Mesothelial cell of epicardium (in vitro differentiated cells): ENCODE results near the gene DDX25. TPM values are rescaled to one million over a fixed set of nuclear protein-coding genes. Genes with fewer than 3 reads are reported as not detected.

Experiments
- DNase-seq, 2 experiments: peaks; one replicate each; pipeline ENCODE4 v3.0.0; 2021; ENCODE audit warnings: low spot score in 2 of 2; ENCODE audit not compliant: unreplicated experiment in 2 of 2
- H3K27ac Mint-ChIP-seq: 2 replicates; pipeline ENCODE4 v1.8.0; 2021; ENCODE audit warnings: mixed read lengths
- H3K27me3 Mint-ChIP-seq: 2 replicates; pipeline ENCODE4 v1.8.0; 2021; ENCODE audit warnings: low read depth, mixed read lengths
- H3K36me3 Mint-ChIP-seq: 2 replicates; pipeline ENCODE4 v1.8.0; 2021; ENCODE audit warnings: mixed read lengths
- H3K4me1 Mint-ChIP-seq: 2 replicates; pipeline ENCODE4 v1.8.0; 2021; ENCODE audit warnings: mixed read lengths
- H3K4me3 Mint-ChIP-seq: 2 replicates; pipeline ENCODE4 v1.8.0; 2021; ENCODE audit warnings: mild to moderate bottlenecking, moderate library complexity, mixed read lengths
- H3K9me3 Mint-ChIP-seq: 2 replicates; pipeline ENCODE4 v1.8.0; 2021; ENCODE audit warnings: mixed read lengths
- CTCF ChIP-seq: fragments of 200-600 bp; sonication (generic); IDR thresholded peaks from one replicate; pipeline ENCODE4 v1.5.0; 2021; ENCODE audit warnings: antibody characterized with exemption; ENCODE audit not compliant: unreplicated experiment
- total RNA-seq: library from RNA; stranded (reverse); gene quantifications from 3 replicates; pipeline ENCODE4 v1.2.1, GENCODE V29; 2021

The DDX25 gene
- total RNA-seq, 1 donor from 2014 or later, result 0.98 TPM

- Mint-ChIP-seq H3K9me3 (no peaks in the 10 kb centered on the region), H3K27ac (no peak overlapping the region), H3K4me1 (peaks cover 23% of the 10 kb centered on the region), H3K36me3 (no peaks in the 10 kb centered on the region), H3K27me3 (peaks cover 11% of the 10 kb centered on the region), H3K4me3 (no peak overlapping the region)
- TF ChIP-seq CTCF, result no peak
- no peak for DNase-seq
Measured at GRCh38 chr11:125923633-125924032, 19.3 kb downstream of the DDX25 start.

GRCh38 chr11:125924384-125925007, 20.2 kb downstream of the DDX25 start:
- Mint-ChIP-seq H3K4me3 (no peak overlapping the region), H3K36me3 (no peaks in the 10 kb centered on the region), H3K27me3 (peaks cover 3% of the 10 kb centered on the region), H3K4me1 (peaks cover 23% of the 10 kb centered on the region), H3K27ac (no peak overlapping the region), H3K9me3 (no peaks in the 10 kb centered on the region)
- DNase-seq, result no peak
- TF ChIP-seq CTCF, result no peak

GRCh38 chr11:125925247-125925740, 21.0 kb downstream of the DDX25 start:
- Mint-ChIP-seq H3K4me1 (peaks cover 23% of the 10 kb centered on the region), H3K36me3 (no peaks in the 10 kb centered on the region), H3K27me3 (peaks cover 2% of the 10 kb centered on the region), H3K27ac (no peak overlapping the region), H3K4me3 (no peak overlapping the region), H3K9me3 (no peaks in the 10 kb centered on the region)
- TF ChIP-seq CTCF, result no peak
- no peak for DNase-seq

- H3K36me3 Mint-ChIP-seq, result no peaks in the 10 kb centered on the region
- no peak for DNase-seq
- TF ChIP-seq CTCF, result no peak
- peaks cover 23% of the 10 kb centered on the region for H3K4me1 Mint-ChIP-seq
- no peaks in the 10 kb centered on the region for H3K9me3 Mint-ChIP-seq
- H3K27ac Mint-ChIP-seq, result no peak overlapping the region
- no peaks in the 10 kb centered on the region for H3K27me3 Mint-ChIP-seq
- no peak overlapping the region for H3K4me3 Mint-ChIP-seq
Measured at GRCh38 chr11:125925804-125926203, 21.5 kb downstream of the DDX25 start.

- no peak for TF ChIP-seq CTCF
- peaks cover 30% of the 10 kb centered on the region for H3K4me1 Mint-ChIP-seq
- H3K9me3 Mint-ChIP-seq, result no peaks in the 10 kb centered on the region
Measured at GRCh38 chr11:125926682-125927081, 22.4 kb downstream of the DDX25 start.

More at GRCh38 chr11:125926682-125927081, 22.4 kb downstream of the DDX25 start:
- no peak for DNase-seq
- no peaks in the 10 kb centered on the region for H3K27me3 Mint-ChIP-seq
- no peak overlapping the region for H3K27ac Mint-ChIP-seq
- no peaks in the 10 kb centered on the region for H3K36me3 Mint-ChIP-seq
- no peak overlapping the region for H3K4me3 Mint-ChIP-seq
